GM18505 (cell line): ENCODE data around the gene CCR7.
"Not testable (repeated sequence)": the region's sequence is repeated elsewhere in the genome, so short reads cannot be mapped to it uniquely, and the experiment has no call there.

ENCODE experiments used
- ATAC-seq: cut with Tn5 transposase; IDR thresholded peaks from one replicate; pipeline ENCODE4 v1.9.1; 2021; ENCODE audit not compliant: unreplicated experiment
- POLR2A ChIP-seq: IDR thresholded peaks from 4 replicates; pipeline ENCODE4 v1.6.1; 2011; ENCODE audit warnings: borderline replicate concordance; ENCODE audit not compliant: insufficient read depth, insufficient read length; ENCODE audit errors: extremely low read depth

CCR7 gene

GRCh38 chr17:40604327-40605080 is 39.2 kb upstream of the CCR7 start:
- TF ChIP-seq POLR2A, result no peak
- ATAC-seq, result no peak

GRCh38 chr17:40602445-40603443 is 37.5 kb upstream of the CCR7 start:
- no peak for ATAC-seq

GRCh38 chr17:40600486-40601046 is 35.3 kb upstream of the CCR7 start:
- no peak for TF ChIP-seq POLR2A
- ATAC-seq, result no peak

More at GRCh38 chr17:40602445-40603443, 37.5 kb upstream of the CCR7 start:
- no peak for TF ChIP-seq POLR2A

DNA sequence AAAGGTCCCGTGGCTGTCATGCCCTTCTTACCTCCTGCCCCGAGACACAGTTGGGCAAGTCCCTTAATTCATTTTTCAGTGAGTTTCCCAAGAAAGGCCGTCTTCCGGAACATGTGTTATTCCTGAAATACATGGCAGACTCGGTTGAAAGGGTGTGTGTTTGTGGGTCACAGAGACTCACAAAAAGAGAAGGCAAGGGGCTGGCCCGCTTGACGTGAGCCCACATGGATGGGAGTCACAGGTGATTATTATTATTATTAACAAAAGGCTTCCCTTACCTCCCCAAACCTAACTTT is 34.1 kb upstream of the CCR7 start:
- no peak for TF ChIP-seq POLR2A
- no peak for ATAC-seq

GRCh38 chr17:40598619-40599467 is 33.6 kb upstream of the CCR7 start:
- peak; percentile 72 for ATAC-seq

GRCh38 chr17:40598301-40598618 is 33.0 kb upstream of the CCR7 start:
- TF ChIP-seq POLR2A, result no peak
- no peak for ATAC-seq

More at GRCh38 chr17:40598619-40599467, 33.6 kb upstream of the CCR7 start:
- TF ChIP-seq POLR2A, result peak; percentile 27

DNA sequence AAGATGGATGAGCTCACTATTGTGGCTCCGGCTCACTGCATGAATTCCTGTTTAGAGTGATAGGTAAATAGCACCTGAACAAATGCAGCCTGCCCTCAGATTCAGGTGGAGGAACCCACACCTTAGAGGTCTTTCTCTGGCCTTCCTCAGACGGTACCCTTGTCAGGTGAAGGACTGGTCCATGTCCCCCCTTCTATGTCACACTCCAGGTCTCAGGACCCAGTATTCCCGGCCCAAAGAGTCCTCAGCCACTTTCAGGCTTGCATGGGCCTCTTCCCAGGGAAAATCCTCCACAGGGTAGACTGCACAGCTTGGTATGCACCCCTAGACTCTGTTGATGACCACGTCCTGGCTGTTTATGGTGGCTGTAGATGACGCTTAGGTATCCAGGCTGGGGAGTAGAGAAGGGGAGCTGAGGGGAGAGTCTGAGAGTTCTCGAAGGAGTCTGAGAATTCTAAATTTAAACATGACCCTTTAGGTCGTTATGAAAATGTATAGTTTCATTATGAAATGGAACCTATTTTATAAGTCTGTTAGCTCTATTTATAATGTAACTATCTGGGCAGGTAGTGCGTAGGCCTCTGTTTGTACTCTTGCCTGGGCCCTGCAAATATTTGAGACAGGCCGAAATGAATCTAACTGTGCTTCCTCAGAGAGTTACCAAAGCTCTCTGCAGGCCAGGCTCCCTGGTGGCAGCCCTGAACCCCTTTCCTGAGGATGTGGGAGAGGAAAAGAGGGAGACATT is 32.5 kb upstream of the CCR7 start:
- TF ChIP-seq POLR2A, result no peak
- ATAC-seq, result no peak

DNA sequence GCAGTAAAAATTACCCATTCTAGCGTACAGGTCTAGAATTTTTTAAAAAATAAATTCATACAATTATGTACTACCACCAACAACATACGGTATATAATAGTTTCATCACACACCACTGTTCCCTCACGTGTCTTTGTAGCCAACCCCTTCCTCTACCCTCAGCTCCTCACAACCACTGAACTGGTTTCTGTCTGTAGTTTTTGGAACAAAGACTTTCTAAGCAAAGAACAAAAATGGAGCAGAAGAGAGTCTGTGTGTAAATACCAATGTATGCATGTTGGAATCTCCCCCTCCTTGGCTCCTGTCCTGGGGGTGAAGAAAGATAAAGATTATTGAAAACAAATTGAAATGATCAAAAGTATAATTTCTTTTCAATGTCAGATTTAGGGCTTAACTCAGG is 31.9 kb upstream of the CCR7 start:
- TF ChIP-seq POLR2A, result no peak
- no peak for ATAC-seq

DNA sequence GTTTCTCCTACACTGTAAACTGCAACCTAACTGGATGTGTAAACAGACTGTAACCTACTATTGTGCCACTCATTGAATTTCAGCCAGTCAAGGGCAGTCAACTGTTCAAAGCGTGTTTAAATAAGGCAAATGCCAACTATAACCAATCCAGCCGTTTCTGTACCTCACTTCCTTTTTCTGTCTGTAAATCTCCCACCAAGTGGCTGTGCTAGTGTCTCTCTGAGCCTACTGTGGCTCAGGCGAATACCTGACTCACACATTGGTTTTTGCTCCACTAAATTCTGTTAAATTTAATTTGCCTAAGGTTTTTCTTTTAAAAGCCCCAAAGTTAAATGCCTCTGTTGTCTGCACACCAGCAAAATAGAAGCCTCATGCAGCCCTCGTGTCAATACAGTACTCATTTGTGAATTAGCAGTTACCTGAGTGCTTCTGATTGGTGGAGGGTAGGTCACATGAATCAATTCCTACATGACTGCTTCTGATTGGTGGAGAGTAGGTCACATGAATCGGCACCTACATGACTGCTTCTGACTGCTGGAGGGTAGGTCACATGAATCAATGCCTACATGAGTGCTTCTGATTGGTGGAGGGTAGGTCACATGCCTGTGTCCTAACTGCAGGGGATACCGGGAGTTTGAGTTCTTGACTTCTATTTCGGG is 31.1 kb upstream of the CCR7 start:
- TF ChIP-seq POLR2A, result no peak
- no peak for ATAC-seq

DNA sequence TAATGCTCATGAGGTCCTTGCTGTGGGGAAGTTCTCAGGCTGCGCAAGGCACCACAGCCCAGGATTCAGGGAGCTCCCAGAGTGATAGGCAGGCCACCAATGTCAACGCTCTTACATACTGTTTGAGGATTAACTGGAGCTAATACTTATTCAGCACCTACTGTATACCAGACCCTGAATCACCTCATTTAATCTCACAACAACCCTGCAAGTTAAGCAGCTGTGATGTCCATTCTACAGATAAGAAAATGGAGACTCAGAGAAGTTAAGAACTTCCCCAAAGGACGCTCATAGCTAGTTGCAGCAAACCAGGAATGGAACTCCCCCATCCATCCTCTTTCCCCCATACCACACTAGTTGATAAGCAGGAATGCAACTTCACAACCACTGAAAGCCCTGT is 25.5 kb upstream of the CCR7 start:
- no peak for ATAC-seq
- TF ChIP-seq POLR2A, result no peak

- no peak for ATAC-seq
- TF ChIP-seq POLR2A, result no peak
Measured at GRCh38 chr17:40588552-40588951, 23.3 kb upstream of the CCR7 start.

DNA sequence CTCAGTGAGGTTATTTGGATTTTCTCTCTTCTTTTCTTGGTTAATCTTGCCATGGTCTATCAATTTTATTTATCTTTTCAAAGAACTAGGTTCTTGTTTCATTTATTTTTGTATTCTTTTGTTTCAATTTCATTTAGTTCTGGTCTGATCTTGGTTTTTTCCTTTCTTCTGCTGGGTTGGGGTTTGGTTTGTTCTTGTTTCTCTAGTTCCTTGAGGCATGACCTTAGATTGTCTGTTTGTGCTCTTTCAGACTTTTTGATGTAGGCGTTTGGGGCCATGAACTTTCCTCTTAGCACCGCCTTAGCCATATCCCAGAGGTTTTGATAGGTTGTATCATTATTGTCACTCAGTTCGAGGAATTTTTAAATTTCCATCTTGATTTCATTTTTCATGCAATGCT is 21.0 kb upstream of the CCR7 start:
- ATAC-seq, result not testable (repeated sequence)

DNA sequence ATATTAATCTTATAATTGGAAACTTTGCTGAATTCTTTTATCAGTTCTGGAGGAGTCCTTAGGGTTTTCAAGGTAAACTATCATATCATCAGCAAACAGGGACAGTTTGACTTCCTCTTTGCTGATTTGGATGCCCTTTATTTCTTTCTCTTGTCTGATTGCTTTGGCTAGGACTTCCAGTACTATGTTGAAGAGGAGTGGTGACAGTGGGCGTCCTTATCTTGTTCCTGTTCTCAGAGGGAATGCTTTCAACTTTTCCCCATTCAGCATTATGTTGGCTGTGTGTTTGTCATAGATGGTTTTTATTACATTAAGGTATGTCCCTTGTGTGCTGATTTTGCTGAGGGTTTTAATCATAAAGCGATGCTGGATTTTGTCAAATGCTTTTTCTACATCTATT is 19.7 kb upstream of the CCR7 start:
- ATAC-seq, result not testable (repeated sequence)
